GM13977 (cell line): Measurements from ENCODE around the gene HOXC11.

ENCODE experiments used
- DNase-seq: peaks from one replicate; pipeline ENCODE4 v3.0.0; 2012; ENCODE audit warnings: low spot score
- in situ Hi-C: fragments of 300-500 bp; cut with MboI; formaldehyde crosslinking; loops from one replicate; pipeline ENCODE4 v1.12.0; 2022; ENCODE audit warnings: low sequenced_read_pairs, low pct_unique_long_range_greater_than_20kb, mixed read lengths, inconsistent platforms; ENCODE audit not compliant: unreplicated experiment
- TF ChIP-seq, protein P1 (sequence below): IDR thresholded peaks from 2 replicates; pipeline ENCODE4 v1.5.1; 2012; ENCODE audit warnings: mild to moderate bottlenecking, control low read depth; ENCODE audit not compliant: insufficient read depth; ENCODE audit errors: extremely low read depth, missing control alignments

The HOXC11 gene

DNA sequence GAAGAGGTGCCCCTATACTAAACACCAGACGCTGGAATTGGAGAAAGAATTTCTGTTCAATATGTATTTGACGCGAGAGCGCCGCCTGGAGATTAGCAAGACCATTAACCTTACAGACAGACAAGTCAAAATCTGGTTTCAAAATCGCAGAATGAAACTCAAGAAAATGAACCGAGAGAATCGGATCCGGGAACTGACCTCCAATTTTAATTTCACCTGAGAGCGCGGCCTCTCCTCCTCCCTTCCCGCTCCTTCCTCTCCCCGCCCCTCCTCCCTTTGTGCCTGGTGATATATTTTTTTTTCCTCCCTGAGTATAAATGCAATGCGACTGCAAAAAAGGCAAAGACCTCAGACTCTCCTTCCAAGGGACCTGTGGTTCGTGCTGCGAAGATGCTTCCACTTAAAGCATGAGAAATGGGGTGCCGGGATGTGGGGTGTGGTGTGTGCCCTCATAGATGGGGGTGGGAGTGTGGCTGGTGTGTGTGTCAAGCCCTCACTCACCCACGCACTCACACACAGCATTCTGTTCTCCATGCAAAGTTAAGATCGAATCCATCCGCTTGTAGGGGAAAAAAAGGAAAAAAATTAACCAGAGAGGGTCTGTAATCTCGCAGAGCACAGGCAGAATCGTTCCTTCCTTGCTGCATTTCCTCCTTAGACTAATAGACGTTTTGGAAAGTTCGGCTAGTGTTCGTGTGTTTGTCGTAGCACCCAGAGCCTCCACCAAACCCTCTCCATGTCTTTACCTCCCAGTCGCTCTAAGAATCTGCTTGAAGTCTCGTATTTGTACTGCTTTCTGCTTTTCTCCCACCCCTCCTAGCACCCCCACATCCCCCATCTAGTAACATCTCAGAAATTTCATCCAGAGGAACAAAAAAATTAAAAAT lies 16.5 kb downstream of the HOXC11 start:
- in situ Hi-C loops: no loop called here
- DNase-seq: peak; percentile 78
- TF ChIP-seq, protein P1, sequence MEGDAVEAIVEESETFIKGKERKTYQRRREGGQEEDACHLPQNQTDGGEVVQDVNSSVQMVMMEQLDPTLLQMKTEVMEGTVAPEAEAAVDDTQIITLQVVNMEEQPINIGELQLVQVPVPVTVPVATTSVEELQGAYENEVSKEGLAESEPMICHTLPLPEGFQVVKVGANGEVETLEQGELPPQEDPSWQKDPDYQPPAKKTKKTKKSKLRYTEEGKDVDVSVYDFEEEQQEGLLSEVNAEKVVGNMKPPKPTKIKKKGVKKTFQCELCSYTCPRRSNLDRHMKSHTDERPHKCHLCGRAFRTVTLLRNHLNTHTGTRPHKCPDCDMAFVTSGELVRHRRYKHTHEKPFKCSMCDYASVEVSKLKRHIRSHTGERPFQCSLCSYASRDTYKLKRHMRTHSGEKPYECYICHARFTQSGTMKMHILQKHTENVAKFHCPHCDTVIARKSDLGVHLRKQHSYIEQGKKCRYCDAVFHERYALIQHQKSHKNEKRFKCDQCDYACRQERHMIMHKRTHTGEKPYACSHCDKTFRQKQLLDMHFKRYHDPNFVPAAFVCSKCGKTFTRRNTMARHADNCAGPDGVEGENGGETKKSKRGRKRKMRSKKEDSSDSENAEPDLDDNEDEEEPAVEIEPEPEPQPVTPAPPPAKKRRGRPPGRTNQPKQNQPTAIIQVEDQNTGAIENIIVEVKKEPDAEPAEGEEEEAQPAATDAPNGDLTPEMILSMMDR: peak; percentile 66

DNA sequence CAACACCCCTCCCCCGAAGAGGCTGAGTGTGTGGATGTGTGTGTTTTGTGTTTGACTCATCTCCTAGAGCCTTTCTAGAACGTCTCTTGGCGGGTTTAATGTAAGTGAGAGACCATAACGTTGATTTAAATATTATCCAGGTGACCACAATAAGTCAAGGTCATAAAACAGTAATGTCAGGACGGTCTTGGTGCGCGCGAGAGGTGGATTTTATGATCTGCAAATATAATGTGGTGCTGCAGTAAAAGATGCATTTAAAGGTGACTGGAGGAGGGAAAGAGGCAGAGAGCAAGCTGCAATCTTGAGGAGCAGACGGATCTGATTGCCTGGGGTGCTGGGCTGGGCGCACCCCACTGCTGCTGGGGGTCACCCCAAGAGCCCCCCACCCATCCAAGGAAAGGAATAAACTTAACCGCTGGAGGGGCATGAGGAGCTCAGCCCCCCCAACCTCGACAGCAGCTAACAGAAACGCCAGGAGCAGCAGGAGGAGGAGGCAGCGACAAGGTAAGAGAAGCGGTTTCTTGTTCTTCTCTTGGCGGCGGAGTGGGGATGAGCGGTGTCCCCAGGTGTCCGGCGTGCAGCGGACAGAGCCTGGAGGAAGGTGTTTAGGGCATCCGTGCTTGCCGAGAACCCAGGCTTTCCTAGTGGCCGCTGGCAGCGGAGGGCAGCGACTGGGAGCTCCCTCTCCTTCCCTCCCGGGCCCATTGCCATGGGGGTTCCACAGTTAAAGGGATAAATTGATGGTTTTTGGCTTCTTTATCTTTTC lies 17.6 kb downstream of the HOXC11 start:
- in situ Hi-C loops: no loop called here
- TF ChIP-seq, protein P1: no peak
- DNase-seq: no peak

DNA sequence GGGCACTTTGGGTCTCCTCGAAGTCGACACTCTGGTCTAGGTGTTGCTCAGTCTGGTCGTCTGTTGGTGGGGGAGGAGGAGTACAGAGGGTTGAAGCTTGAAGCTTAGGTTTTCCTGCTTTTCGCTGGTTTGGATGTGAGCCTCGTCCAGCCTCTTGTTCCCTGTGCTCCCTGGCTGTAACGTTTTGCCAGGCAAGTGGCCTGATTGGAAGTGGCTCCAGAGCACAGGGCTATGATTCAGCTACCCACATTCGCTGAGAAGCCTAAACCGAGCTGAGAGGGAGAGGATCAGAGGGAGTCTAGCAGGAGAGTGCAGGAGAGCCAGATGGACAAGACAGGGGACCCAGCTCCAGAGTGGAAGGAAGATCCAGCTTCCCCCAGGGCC lies 18.1 kb downstream of the HOXC11 start:
- DNase-seq: no peak
- in situ Hi-C loops: no loop called here
- TF ChIP-seq, protein P1: no peak

DNA sequence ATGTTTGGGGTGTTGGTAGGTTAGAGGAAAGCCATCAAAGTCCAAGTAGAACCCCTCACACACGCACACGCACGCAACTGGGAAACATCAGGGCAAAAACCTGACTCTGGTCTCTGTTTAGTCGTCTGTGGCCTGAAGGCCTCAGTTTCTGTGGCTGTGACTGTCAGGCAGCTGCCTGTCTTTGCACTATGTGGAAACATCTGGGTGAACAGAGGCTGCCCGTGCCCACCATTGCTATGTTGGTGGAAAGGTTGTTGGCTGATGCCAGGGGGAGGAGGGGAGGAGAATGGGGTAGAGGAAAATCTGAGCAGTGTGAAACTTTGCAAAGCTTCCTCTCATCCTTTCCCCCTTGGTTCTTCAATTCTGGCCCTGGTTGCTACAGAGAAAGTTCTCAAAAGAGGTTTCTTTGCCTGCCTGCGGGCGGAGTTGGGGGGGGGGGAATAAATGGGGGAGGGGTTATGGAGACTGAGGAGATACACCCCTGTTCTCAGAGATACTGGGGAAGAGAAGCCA lies 19.5 kb downstream of the HOXC11 start:
- no peak for DNase-seq
- in situ Hi-C loops: no loop called here
- TF ChIP-seq, protein P1: no peak

DNA sequence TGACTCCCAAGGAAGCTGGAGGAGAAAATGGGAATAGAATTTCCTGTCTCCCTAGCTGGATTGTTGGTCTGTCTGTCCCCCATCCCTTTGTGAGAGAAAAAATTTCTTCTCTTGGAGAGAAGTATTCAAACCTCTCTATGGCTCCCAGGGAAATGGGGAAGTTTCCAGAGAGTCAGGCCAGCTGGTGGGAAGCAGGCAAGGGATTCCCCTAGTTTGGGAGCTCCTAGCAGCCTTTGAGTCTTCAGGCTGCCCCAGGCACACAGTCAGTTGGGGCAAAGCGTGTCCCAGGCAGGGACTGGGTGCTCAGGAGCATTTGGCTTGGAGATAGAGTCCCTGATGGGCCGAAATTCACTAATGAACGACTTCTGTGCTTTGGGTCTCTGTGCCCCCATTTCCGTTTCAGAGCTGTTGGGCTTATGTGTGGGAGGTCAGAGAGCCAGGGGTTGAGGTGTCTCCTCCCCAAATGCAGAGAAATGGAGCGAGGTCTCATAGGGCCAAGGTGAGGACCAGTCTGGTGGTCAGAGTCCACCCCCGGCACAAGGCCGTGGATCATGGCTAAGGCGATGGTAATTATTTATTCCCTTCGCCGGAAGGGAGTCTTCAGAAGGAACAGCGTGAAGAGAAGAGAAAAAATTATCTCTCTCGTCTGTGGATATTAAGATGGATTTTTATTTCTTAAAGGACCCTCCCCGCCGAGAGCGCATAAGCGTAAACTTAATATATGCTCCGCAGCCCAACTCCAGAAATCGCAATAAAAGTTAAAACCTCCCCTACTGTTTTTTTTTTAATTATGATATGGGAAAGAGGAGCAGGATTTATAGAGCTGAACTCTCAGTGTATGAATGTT lies 20.5 kb downstream of the HOXC11 start:
- no peak for DNase-seq
- in situ Hi-C loops: no loop called here

More for the DNA sequence above, 20.5 kb downstream of the HOXC11 start:
- TF ChIP-seq, protein P1: no peak
